ENCODE measurements around the gene DIPK1B.

GRCh38 chr9:136720898-136721338 lies 8.5 kb downstream of the DIPK1B start:
- TF ChIP-seq CTCF (IDR thresholded peaks at IDR 0.05; ENCODE audit: extremely low read depth in 1 of 2, insufficient read depth in 1 of 2, low read depth in 1 of 2, low read length in 2 of 2) (no peak), POLR2AphosphoS5 (IDR thresholded peaks at IDR 0.05; ENCODE audit: insufficient read depth, low read depth, low read length) (no peak), EZH2 (IDR thresholded peaks at IDR 0.05; ENCODE audit: borderline replicate concordance, low read depth, low read length, severe bottlenecking) (no peak), FOS (IDR thresholded peaks at IDR 0.05; ENCODE audit: borderline replicate concordance, insufficient read depth, low read length) (no peak)
